CD4-positive, alpha-beta T cell (primary cell): Measurements from ENCODE around the gene FNBP1. TPM values are rescaled to one million over a fixed set of nuclear protein-coding genes. Genes with fewer than 3 reads are reported as not detected.

ENCODE experiments used
- ATAC-seq: fragments of 200-7000 bp; cut with Tn5 transposase; one replicate; pipeline ENCODE4 v1.10.0; 2022; ENCODE audit warnings: mild to moderate bottlenecking; ENCODE audit not compliant: poor library complexity
- CTCF ChIA-PET: fragments of 350-600 bp; sonication (Branson Sonifier 250); formaldehyde crosslinking; loops from one replicate; lab custom pipeline; 2021; ENCODE audit warnings: antibody characterized with exemption, inconsistent platforms; lab: Charles Lee
- POLR2A ChIA-PET: fragments of 350-600 bp; sonication (Branson Sonifier 250); formaldehyde crosslinking; loops from one replicate; lab custom pipeline; 2021; ENCODE audit warnings: antibody characterized with exemption, inconsistent platforms; lab: Charles Lee
- DNase-seq, 14 experiments: peaks; one replicate each; pipeline ENCODE4 v3.0.0-alpha.2; 2013 to 2020; ENCODE audit warnings: mixed read lengths in 2 of 14
- H3K27ac ChIP-seq, 2 donors: one replicate each; pipeline versions ENCODE4 v1.5.1 to v1.7.0; 2013; ENCODE audit warnings: low read length in 2 of 2, low read depth in 1 of 2, mild to moderate bottlenecking in 1 of 2
- H3K27me3 ChIP-seq, 2 experiments: 1 replicate in 1 of 2; 2 replicates in 1 of 2; pipeline versions ENCODE4 v1.6.1 to v1.7.0; 2013; ENCODE audit warnings: low read length in 2 of 2, control low read depth in 1 of 2, mild to moderate bottlenecking in 1 of 2, moderate library complexity in 1 of 2; ENCODE audit not compliant: insufficient read depth in 2 of 2, control insufficient read depth in 1 of 2
- H3K36me3 ChIP-seq: one replicate; pipeline ENCODE4 v1.6.1; 2013; ENCODE audit warnings: low read length, control low read depth; ENCODE audit not compliant: insufficient read depth
- H3K4me1 ChIP-seq: one replicate; pipeline ENCODE4 v1.6.1; 2013; ENCODE audit warnings: low read length, control low read depth; ENCODE audit not compliant: insufficient read depth
- H3K4me3 ChIP-seq: one replicate; pipeline ENCODE4 v1.5.1; 2013; ENCODE audit warnings: mild to moderate bottlenecking, low read length, moderate library complexity
- H3K9me3 ChIP-seq, 2 experiments: 1 replicate in 1 of 2; 2 replicates in 1 of 2; pipeline versions ENCODE4 v1.6.1 to v1.7.0; 2013; ENCODE audit warnings: low read length in 2 of 2, mild to moderate bottlenecking in 2 of 2, control low read depth in 1 of 2, moderate library complexity in 1 of 2; ENCODE audit not compliant: control insufficient read depth in 1 of 2, insufficient read depth in 1 of 2
- H3K27ac Mint-ChIP-seq: one replicate; pipeline ENCODE4 v1.8.0; 2020; ENCODE audit warnings: mixed read lengths
- H3K27me3 Mint-ChIP-seq: one replicate; pipeline ENCODE4 v1.8.0; 2021; ENCODE audit warnings: mixed read lengths
- H3K36me3 Mint-ChIP-seq: one replicate; pipeline ENCODE4 v1.8.0; 2021; ENCODE audit warnings: low read depth, mixed read lengths
- H3K4me1 Mint-ChIP-seq: one replicate; pipeline ENCODE4 v1.8.0; 2021; ENCODE audit warnings: low read depth, mixed read lengths
- H3K4me3 Mint-ChIP-seq: one replicate; pipeline ENCODE4 v1.8.0; 2020; ENCODE audit warnings: mild to moderate bottlenecking, mixed read lengths
- H3K9me3 Mint-ChIP-seq: one replicate; pipeline ENCODE4 v1.8.0; 2020; ENCODE audit warnings: mixed read lengths
- intact Hi-C, 2 experiments: fragments of 100-400 bp; cut with DNase I in 1 of 2; cut with micrococcal nuclease in 1 of 2; formaldehyde crosslinking; loops; one replicate each; pipeline versions ENCODE4 v1.15.1 to v1.9.0; 2023 to 2025; cut with DNase I, micrococcal nuclease
- total RNA-seq, 174 experiments: library from RNA in 2 of 174; stranded (reverse) in 2 of 174; gene quantifications; one replicate each; pipeline ENCODE4 v1.2.3 and lab custom pipeline; 2021 to 2026
- TF ChIP-seq, protein P1 (sequence below): fragments of 200-600 bp; IDR thresholded peaks from one replicate; pipeline ENCODE4 v1.8.0; 2022; ENCODE audit warnings: antibody characterized with exemption, mild to moderate bottlenecking

FNBP1 gene
- total RNA-seq, 2 experiments from 2014 or later: 166 to 181 TPM

DNA sequence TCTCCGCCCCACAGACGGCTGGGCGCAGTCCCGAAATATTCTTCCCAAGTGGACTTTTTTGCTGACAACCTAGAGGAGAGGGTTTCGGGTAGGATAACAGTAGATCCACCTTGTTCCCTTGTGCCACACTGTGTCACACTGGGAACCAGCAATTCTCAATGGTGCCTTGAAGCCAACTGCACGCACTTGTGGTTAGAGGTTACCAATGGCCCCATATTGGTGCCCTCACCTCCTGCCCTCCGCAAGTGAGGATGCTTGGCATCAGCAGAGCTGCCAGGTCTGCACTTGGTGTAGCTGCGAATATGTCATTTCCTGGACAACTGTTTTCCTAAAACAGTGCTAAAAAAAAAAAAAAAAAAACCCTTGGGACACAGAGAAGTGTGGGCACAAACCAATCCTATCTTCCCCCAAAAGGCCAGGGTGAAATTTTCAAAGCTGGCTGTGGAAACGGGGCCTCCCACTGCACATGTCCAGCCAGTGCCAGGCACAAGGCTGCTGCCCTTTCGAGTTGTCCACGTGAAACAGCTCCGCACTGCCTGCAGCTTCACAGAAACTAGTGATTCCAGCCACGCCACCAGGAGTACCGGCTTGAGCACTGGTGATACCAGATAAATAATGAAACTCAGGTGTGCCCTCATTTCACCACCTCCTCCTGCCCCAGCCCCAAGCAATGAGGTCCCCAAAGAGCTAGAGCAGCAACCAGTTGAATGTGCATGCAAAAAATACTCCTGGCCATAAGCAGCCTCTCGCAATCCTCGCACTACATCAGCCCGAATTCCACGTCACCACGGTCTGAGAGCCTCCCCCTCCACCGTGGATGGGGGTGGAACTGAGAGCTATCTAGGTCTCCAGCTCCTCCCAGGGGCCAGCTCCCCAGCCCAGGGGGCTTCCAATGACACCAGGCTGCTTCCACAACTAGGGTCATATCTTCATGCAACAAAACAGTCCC is 156.5 kb downstream of the FNBP1 start:
- POLR2A ChIA-PET: interaction anchor here (0.6 to 13.2 kb wide), 31 partner anchors 8 to 259 kb away, joined by 3 to 206 read pairs (median 8); partner anchors contain the start of genes C9orf78, FNBP1, TOR1A and TOR1B
- Histone ChIP-seq H3K27ac (peak overlapping the region; percentile 91 to 99), H3K36me3 (peaks cover 6% of the 10 kb centered on the region), H3K4me1 (peaks cover 93% of the 10 kb centered on the region), H3K9me3 (no peaks in the 10 kb centered on the region), H3K4me3 (peak overlapping the region; percentile 69), H3K27me3 (no peaks in the 10 kb centered on the region)
- ATAC-seq (peak; percentile 24), DNase-seq (peak in 13 of 14 experiments; percentile 33 to 91 (median 69))
- TF ChIP-seq, protein P1, sequence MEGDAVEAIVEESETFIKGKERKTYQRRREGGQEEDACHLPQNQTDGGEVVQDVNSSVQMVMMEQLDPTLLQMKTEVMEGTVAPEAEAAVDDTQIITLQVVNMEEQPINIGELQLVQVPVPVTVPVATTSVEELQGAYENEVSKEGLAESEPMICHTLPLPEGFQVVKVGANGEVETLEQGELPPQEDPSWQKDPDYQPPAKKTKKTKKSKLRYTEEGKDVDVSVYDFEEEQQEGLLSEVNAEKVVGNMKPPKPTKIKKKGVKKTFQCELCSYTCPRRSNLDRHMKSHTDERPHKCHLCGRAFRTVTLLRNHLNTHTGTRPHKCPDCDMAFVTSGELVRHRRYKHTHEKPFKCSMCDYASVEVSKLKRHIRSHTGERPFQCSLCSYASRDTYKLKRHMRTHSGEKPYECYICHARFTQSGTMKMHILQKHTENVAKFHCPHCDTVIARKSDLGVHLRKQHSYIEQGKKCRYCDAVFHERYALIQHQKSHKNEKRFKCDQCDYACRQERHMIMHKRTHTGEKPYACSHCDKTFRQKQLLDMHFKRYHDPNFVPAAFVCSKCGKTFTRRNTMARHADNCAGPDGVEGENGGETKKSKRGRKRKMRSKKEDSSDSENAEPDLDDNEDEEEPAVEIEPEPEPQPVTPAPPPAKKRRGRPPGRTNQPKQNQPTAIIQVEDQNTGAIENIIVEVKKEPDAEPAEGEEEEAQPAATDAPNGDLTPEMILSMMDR: no peak
- H3K27ac Mint-ChIP-seq: peak overlapping the region; percentile 99
- H3K9me3 Mint-ChIP-seq: no peaks in the 10 kb centered on the region
- H3K4me3 Mint-ChIP-seq: peak overlapping the region; percentile 96
- peaks cover 46% of the 10 kb centered on the region for H3K36me3 Mint-ChIP-seq
- no peaks in the 10 kb centered on the region for H3K27me3 Mint-ChIP-seq
- CTCF ChIA-PET: interaction anchor here (0.8 to 2.6 kb wide), 14 partner anchors 9 to 221 kb away, joined by 3 to 10 read pairs (median 5); no protein-coding TSS in a partner anchor
- peaks cover 71% of the 10 kb centered on the region for H3K4me1 Mint-ChIP-seq
- intact Hi-C loops: loop anchor here (1.0 to 10.0 kb wide), 8 partner anchors 9 to 348 kb away; partner anchors contain the start of genes C9orf78 (in 1 of the 2) and USP20 (in 1 of the 2)

DNA sequence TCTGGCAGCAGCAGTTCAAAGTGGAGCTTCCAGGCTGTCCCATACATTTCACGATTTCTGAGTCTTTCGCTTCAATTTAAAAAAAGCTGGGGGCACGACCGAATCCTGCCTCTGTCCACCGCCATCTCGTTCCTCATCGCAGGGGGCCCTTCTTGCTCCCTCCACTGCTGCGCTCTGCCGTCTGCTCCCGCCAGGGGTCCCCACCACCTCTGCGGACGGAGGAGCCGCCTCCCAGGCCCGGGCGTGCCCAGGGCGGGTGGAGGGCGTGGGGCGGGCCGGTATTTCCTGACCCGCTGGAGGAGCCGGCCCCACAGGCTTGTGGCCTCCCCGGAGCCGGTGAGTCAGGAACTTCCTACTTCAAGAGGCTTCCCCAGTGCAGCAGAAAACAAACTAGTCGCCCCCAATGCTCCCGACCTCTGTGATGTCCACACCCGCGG is 157.3 kb downstream of the FNBP1 start:
- Mint-ChIP-seq H3K27me3 (no peaks in the 10 kb centered on the region), H3K4me3 (peak overlapping the region; percentile 96), H3K27ac (peak overlapping the region; percentile 99), H3K36me3 (peaks cover 44% of the 10 kb centered on the region), H3K4me1 (peaks cover 65% of the 10 kb centered on the region), H3K9me3 (no peaks in the 10 kb centered on the region)
- H3K9me3 ChIP-seq: no peaks in the 10 kb centered on the region
- DNase-seq (peak; percentile 75 to 94 (median 86)), ATAC-seq (peak; percentile 12)
- TF ChIP-seq, protein P1: peak; percentile 84
- intact Hi-C loops: loop anchor here (1.0 to 10.0 kb wide), 9 partner anchors 17 to 349 kb away; partner anchors contain the start of gene FNBP1 (in 1 of the 2)
- H3K4me1 ChIP-seq: peaks cover 85% of the 10 kb centered on the region
- H3K36me3 ChIP-seq: peaks cover 6% of the 10 kb centered on the region
- peak overlapping the region; percentile 91 to 99 for H3K27ac ChIP-seq
- CTCF ChIA-PET: interaction anchor here (0.6 to 2.6 kb wide), 24 partner anchors 9 to 350 kb away, joined by 3 to 19 read pairs (median 4); no protein-coding TSS in a partner anchor
- H3K4me3 ChIP-seq: peak overlapping the region; percentile 69
- H3K27me3 ChIP-seq: no peaks in the 10 kb centered on the region
- POLR2A ChIA-PET: interaction anchor here (0.7 to 13.2 kb wide), 24 partner anchors 9 to 259 kb away, joined by 3 to 206 read pairs (median 8); partner anchors contain the start of genes C9orf78, FNBP1, TOR1A and TOR1B

DNA sequence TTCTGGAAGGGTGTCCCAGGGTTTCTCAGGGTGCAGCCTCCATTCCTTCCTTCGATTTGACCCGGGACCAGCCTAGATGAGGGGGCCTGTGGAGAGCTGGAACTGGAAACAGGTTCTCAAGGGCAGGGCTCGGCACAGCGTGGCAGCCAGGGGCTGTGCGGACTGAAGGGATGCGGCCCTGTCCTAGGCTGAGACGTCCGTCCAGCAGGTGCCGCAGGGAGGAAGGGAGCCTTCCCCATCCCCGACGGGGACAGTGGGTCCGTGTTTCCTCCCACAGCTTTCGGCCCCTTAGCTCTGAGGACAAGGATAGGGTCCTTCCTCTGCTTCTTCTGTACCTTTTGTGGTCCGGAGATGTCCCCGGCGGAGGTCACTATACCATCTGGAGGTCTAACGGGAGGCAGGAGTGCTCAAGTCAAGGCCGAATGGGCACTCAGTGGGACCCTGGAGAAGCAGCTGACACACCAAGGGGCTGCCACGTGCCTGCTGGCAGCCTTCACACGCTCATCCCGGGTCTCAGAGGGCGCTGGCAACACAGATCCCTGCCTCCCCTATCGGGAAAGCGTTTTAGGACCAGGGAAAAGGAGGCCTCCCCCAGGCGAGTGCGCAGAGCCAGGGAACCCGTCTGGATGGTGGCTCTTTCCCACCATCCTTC is 157.8 kb downstream of the FNBP1 start:
- H3K27me3 Mint-ChIP-seq: no peaks in the 10 kb centered on the region
- intact Hi-C loops: loop anchor here (1.0 to 10.0 kb wide), 7 partner anchors 16 to 350 kb away; partner anchors contain the start of gene FNBP1 (in 1 of the 2)
- no peaks in the 10 kb centered on the region for H3K27me3 ChIP-seq
- ChIA-PET CTCF (interaction anchor here (0.6 to 2.2 kb wide), 22 partner anchors 10 to 351 kb away, joined by 3 to 19 read pairs (median 4); partner anchors contain the start of genes C9orf78 and USP20), POLR2A (interaction anchor here (0.9 to 13.2 kb wide), 20 partner anchors 10 to 168 kb away, joined by 3 to 206 read pairs (median 14); partner anchors contain the start of genes C9orf78, FNBP1, TOR1A and TOR1B)
- H3K36me3 Mint-ChIP-seq: peaks cover 44% of the 10 kb centered on the region
- peaks cover 6% of the 10 kb centered on the region for H3K36me3 ChIP-seq
- H3K9me3 Mint-ChIP-seq: no peaks in the 10 kb centered on the region
- DNase-seq (peak in 7 of 14 experiments; percentile 29 to 73 (median 49)), ATAC-seq (no peak)
- TF ChIP-seq, protein P1: no peak
- H3K4me1 ChIP-seq: peaks cover 80% of the 10 kb centered on the region
- peak overlapping the region; percentile 96 for H3K4me3 Mint-ChIP-seq
- peak overlapping the region; percentile 69 for H3K4me3 ChIP-seq
- peak overlapping the region; percentile 99 for H3K27ac Mint-ChIP-seq
- peaks cover 60% of the 10 kb centered on the region for H3K4me1 Mint-ChIP-seq
- H3K27ac ChIP-seq: peak overlapping the region; percentile 91 to 99
- no peaks in the 10 kb centered on the region for H3K9me3 ChIP-seq
